ENCODE measurements around the gene MT3. TPM values are rescaled to one million over a fixed set of nuclear protein-coding genes. Genes with fewer than 3 reads are reported as not detected.
A peak's percentile ranks its signal among the peaks of the same experiment; 100 is the strongest.

MT3 gene
- total RNA-seq, 4 donors from 2014 or later, result not detected

DNA sequence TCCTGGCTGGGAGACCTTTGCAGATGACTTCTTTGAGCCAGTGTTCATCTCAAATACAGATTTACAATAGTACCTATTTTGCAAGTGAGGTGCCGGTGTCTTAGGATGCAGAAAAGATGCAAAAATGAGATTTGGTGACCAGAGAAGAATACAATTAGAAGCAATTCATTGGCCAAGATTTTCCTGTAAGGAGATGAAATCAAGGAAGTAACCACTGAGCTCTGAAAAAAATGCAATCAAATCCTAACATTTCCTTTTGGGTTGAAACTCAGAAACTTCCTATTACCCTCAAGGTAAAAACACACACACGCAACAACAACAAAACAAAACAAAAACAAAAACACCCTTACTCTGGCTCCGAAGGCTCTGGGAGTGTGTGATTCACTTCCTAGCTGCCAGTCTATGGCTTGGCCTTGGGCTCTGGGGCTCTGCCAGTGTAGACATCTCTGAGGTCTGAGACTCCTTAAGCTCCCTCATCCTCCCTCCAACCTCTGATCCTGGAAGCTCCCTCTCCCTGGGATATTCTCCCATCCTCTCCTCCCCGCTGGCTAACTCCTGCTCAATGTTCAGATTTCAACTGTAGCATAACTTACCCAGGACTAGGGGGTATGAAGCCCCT is 41.3 kb upstream of the MT3 start:
- TF ChIP-seq POLR2A (IDR thresholded peaks at IDR 0.05), result no peak
- TF ChIP-seq, protein P1, sequence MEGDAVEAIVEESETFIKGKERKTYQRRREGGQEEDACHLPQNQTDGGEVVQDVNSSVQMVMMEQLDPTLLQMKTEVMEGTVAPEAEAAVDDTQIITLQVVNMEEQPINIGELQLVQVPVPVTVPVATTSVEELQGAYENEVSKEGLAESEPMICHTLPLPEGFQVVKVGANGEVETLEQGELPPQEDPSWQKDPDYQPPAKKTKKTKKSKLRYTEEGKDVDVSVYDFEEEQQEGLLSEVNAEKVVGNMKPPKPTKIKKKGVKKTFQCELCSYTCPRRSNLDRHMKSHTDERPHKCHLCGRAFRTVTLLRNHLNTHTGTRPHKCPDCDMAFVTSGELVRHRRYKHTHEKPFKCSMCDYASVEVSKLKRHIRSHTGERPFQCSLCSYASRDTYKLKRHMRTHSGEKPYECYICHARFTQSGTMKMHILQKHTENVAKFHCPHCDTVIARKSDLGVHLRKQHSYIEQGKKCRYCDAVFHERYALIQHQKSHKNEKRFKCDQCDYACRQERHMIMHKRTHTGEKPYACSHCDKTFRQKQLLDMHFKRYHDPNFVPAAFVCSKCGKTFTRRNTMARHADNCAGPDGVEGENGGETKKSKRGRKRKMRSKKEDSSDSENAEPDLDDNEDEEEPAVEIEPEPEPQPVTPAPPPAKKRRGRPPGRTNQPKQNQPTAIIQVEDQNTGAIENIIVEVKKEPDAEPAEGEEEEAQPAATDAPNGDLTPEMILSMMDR (IDR thresholded peaks at IDR 0.05), result no peak
- Histone ChIP-seq H3K4me3 (no peak overlapping the region), H3K4me1 (no peaks in the 10 kb centered on the region), H3K36me3 (no peaks in the 10 kb centered on the region), H3K27me3 (no peaks in the 10 kb centered on the region), H3K9me3 (no peaks in the 10 kb centered on the region), H3K27ac (no peak overlapping the region)
- no peak for DNase-seq

DNA sequence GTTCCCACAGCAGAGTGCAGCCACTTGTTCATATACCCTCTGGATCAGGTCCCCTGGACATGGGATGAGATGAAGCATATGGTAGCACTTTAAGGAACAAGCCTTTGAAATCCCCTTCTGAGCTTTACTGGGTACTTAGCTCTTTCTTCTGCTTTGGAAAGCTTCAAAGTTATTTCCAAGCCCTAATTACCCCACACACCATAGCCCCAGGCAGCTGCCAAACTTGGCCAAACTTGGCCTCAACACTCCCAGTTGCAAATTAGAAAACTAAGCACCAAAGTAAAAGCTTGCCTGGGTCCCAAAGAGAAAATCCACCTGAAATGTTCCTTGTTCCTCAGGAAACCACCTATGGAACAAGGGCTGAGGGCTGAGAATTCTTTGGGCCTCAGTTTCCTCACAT is 40.2 kb upstream of the MT3 start:
- TF ChIP-seq, protein P1 (IDR thresholded peaks at IDR 0.05), result no peak
- no peak for TF ChIP-seq POLR2A (IDR thresholded peaks at IDR 0.05)
- DNase-seq, result no peak

DNA sequence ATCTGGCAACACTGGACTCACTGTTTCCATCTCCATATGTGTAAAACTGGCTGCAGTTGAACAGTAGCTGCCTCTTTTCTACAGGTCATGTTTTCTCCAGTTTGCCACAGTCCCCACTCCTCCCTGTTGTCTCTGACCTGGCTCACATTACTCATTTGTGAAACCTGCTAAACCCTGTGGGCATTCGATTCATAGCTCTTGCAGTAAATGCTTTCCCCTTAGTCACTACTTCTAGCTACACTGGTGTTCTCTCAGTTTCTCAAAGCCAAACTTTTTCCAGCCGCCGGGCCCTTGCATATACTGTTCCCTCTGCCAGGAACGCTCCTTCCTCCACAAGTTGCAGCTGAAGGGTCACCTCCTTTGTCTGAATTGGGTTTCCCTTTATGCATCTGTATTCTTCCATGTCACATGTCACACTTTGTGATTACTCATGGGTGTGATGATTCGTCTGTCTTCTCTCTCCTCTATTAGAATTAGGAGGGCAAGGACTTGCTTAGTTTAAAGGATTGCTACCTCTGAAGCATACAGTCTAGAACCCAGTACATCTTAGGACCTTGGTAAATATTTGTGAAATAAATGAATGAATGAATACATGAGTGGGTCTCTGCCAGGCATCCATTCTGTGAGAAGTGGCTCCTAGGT is 39.5 kb upstream of the MT3 start:
- TF ChIP-seq POLR2A (IDR thresholded peaks at IDR 0.05), result no peak
- TF ChIP-seq, protein P1 (IDR thresholded peaks at IDR 0.05), result no peak
- H3K27ac ChIP-seq, result no peak overlapping the region
- no peaks in the 10 kb centered on the region for H3K36me3 ChIP-seq
- DNase-seq, result no peak
- no peak overlapping the region for H3K4me3 ChIP-seq
- H3K27me3 ChIP-seq, result no peaks in the 10 kb centered on the region
- H3K9me3 ChIP-seq, result no peaks in the 10 kb centered on the region
- H3K4me1 ChIP-seq, result no peaks in the 10 kb centered on the region

More for the DNA sequence above, 40.2 kb upstream of the MT3 start:
- Histone ChIP-seq H3K27me3 (no peaks in the 10 kb centered on the region), H3K4me1 (no peaks in the 10 kb centered on the region), H3K36me3 (no peaks in the 10 kb centered on the region), H3K4me3 (no peak overlapping the region), H3K27ac (no peak overlapping the region), H3K9me3 (no peaks in the 10 kb centered on the region)

DNA sequence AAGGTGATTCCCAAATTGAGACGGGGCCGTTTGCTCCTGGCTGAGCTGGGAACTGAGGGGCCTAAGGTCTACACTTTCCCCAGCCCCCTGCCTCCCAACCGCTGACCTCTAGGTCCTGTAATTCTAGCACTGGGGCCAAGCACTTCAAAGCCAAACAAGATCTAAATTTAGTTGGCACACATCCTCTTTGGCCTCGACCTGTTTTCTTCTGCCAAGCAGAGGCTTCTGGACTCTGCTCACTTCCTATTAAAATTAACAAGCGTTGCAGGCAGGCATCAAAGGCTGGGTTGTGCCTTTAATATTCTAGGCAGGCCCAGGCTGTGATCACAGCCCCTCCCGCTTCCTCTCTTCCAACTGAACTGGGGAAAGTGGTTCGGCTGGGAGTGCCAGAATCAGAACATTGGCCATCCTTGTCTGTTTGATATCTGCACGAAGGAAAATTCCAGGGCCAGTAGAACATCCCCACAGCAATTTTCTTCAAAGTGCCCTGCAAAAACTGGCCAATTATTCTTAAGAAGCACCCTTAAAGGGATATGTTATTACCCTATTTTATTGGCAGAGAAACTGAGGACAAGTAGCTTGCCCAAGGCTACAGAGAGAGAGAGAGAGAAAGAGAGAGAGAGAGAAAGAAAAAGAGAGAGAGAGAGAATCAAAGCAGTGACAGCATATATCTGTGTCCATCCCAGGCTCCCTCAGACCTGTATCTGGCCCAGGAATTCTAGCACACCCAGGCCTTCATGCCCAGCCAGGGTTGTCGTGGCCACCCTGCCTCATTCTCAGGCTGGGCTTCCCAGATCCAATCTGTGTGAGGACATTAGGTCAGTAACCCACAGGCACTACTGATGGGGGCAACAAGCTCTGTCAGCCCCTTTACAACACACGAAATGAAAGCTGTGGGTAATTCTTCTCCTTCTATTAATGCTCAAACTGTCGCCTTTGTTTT is 37.3 kb upstream of the MT3 start:
- Histone ChIP-seq H3K27me3 (no peaks in the 10 kb centered on the region), H3K27ac (no peak overlapping the region), H3K4me1 (no peaks in the 10 kb centered on the region), H3K9me3 (no peaks in the 10 kb centered on the region), H3K4me3 (no peak overlapping the region), H3K36me3 (no peaks in the 10 kb centered on the region)
- TF ChIP-seq POLR2A (IDR thresholded peaks at IDR 0.05), result no peak
- TF ChIP-seq, protein P1 (IDR thresholded peaks at IDR 0.05), result no peak
- peak in 1 of 3 donors; percentile 48 for DNase-seq

DNA sequence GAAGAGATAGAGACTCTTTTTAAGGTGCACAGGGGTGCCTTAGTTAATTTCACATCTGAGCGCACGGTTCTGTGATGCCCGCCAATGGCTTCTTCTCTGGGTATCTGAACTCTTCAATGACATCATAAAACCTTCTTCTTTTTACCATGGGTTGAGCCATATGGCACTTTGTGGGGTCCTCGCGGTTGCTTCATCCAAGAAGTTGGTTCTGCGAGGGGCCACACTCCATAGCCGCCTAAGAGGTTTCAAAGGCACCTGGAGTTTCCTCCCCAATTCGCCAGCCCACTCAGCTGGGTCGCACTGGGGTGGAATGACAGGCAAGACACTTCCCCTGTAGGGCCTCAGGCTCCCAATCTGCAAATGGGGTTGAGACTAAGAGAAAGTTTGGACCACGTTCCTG is 34.9 kb upstream of the MT3 start:
- no peaks in the 10 kb centered on the region for H3K4me1 ChIP-seq
- H3K4me3 ChIP-seq, result no peak overlapping the region
- H3K36me3 ChIP-seq, result no peaks in the 10 kb centered on the region
- H3K27me3 ChIP-seq, result no peaks in the 10 kb centered on the region
- TF ChIP-seq, protein P1 (IDR thresholded peaks at IDR 0.05), result no peak
- TF ChIP-seq POLR2A (IDR thresholded peaks at IDR 0.05), result no peak
- DNase-seq, result no peak
- H3K9me3 ChIP-seq, result no peaks in the 10 kb centered on the region
- H3K27ac ChIP-seq, result no peak overlapping the region

All from Peyer's patch (tissue), 4 donors.